HG03457 (cell line): ENCODE data around the gene ABHD2.
"Not testable (repeated sequence)": the region's sequence is repeated elsewhere in the genome, so short reads cannot be mapped to it uniquely, and the experiment has no call there.

Source experiments
- ATAC-seq: cut with Tn5 transposase; IDR thresholded peaks from one replicate; pipeline ENCODE4 v1.9.1; 2021; ENCODE audit warnings: moderate number of reproducible peaks; ENCODE audit not compliant: unreplicated experiment

The ABHD2 gene

GRCh38 chr15:89074402-89075012 is 13.7 kb upstream of the ABHD2 start:
- ATAC-seq = no peak

- ATAC-seq = no peak
Observed at GRCh38 chr15:89075101-89075640, 13.1 kb upstream of the ABHD2 start.

- ATAC-seq = no peak
Observed at GRCh38 chr15:89075846-89076245, 12.4 kb upstream of the ABHD2 start.

- no peak for ATAC-seq
Observed at GRCh38 chr15:89077750-89078149, 10.5 kb upstream of the ABHD2 start.

- no peak for ATAC-seq
Observed at GRCh38 chr15:89078851-89079810, 9.1 kb upstream of the ABHD2 start.

GRCh38 chr15:89081878-89082277 is 6.4 kb upstream of the ABHD2 start:
- no peak for ATAC-seq

GRCh38 chr15:89083246-89083645 is 5.0 kb upstream of the ABHD2 start:
- no peak for ATAC-seq

GRCh38 chr15:89085289-89085926 is 2.8 kb upstream of the ABHD2 start:
- no peak for ATAC-seq

GRCh38 chr15:89085933-89086332 is 2.3 kb upstream of the ABHD2 start:
- ATAC-seq = not testable (repeated sequence)

- ATAC-seq = not testable (repeated sequence)
Observed at GRCh38 chr15:89086390-89086789, 1.9 kb upstream of the ABHD2 start.

- no peak for ATAC-seq
Observed at GRCh38 chr15:89087161-89087829, 961 bp upstream of the ABHD2 start.

- no peak for ATAC-seq
Observed at GRCh38 chr15:89088605-89089315, 504 bp downstream of the ABHD2 start.

- ATAC-seq = no peak
Observed at GRCh38 chr15:89089316-89090230, 1.3 kb downstream of the ABHD2 start.

- no peak for ATAC-seq
Observed at GRCh38 chr15:89090791-89091626, 2.8 kb downstream of the ABHD2 start.

GRCh38 chr15:89091627-89092220 is 3.5 kb downstream of the ABHD2 start:
- ATAC-seq = no peak

GRCh38 chr15:89093509-89093908 is 5.3 kb downstream of the ABHD2 start:
- no peak for ATAC-seq

- ATAC-seq = no peak
Observed at GRCh38 chr15:89095073-89095472, 6.8 kb downstream of the ABHD2 start.

- no peak for ATAC-seq
Observed at GRCh38 chr15:89095556-89095955, 7.3 kb downstream of the ABHD2 start.
